ENCODE results near the gene RAB13.
"Not testable (repeated sequence)": the region's sequence is repeated elsewhere in the genome, so short reads cannot be mapped to it uniquely, and the experiment has no call there.

RAB13 gene

GRCh38 chr1:153985941-153986761, at the start of gene RAB13:
Gene RAB13 (minus strand): TSS chr1:153986339. CDS start chr1:153986236, 103 bp downstream.
- ATAC-seq (ENCODE audit: insufficient read depth, low read depth): no peak
- Histone ChIP-seq H4K20me1 (ENCODE audit: insufficient read depth, low read length) (peaks cover 2% of the 10 kb centered on the region; the same call in 1 of the 2 replicates), H3K9me3 (ENCODE audit: insufficient read depth, low read length, severe bottlenecking) (no peaks in the 10 kb centered on the region), H3K27me3 (ENCODE audit: insufficient read depth, low read length, poor library complexity) (no peaks in the 10 kb centered on the region), H3K36me3 (ENCODE audit: insufficient read depth, low read length) (peaks cover 3% of the 10 kb centered on the region), H3K4me1 (ENCODE audit: insufficient read depth, low read length) (peaks cover 26% of the 10 kb centered on the region), H3K4me2 (ENCODE audit: insufficient read depth, low read length) (peak within 1 kb of the TSS; percentile 57), H3K27ac (ENCODE audit: low read length) (peak within 1 kb of the TSS; percentile 42; the same call in 1 of the 2 replicates), H2AFZ (ENCODE audit: low read depth, low read length) (peak within 1 kb of the TSS; percentile 86), H3K9ac (ENCODE audit: low read depth, low read length) (peak within 1 kb of the TSS; percentile 15), H3K79me2 (ENCODE audit: insufficient read depth, low read length) (peaks cover 6% of the 10 kb centered on the region), H3K4me3 (ENCODE audit: low read depth in 1 of 2, low read length in 2 of 2) (0 out of 4 replicates have a peak within 1 kb of the TSS, but pooled peaks of 1 of the 2 experiments have one; percentile 21)
- TF ChIP-seq CTCF (IDR thresholded peaks at IDR 0.05; ENCODE audit: borderline replicate concordance, extremely low read depth, low read length, poor library complexity, severe bottlenecking): no peak
- no peak for TF ChIP-seq EZH2 (IDR thresholded peaks at IDR 0.05; ENCODE audit: borderline replicate concordance, low read depth, low read length, severe bottlenecking)
- DNase-seq: no peak

DNA sequence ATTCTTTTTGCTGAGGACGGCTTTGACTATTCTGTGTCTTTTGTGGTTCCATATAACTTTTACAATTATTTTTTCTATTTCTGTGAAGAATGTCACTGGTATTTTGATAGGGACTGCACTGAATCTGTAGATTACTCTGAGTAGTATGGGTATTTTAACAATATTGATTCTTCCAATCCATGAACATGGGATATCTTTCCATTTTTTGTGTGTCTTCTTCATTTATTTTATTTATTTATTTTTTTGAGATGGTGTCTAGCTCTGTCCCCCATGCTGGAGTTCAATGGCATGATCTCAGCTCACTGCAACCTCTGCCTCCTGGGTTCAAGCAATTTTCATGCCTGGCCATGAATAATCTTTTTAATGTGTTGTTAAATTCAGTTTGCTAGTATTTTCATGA, 47.6 kb upstream of the RAB13 start:
- H3K79me2 ChIP-seq (ENCODE audit: insufficient read depth, low read length); H4K20me1 ChIP-seq (ENCODE audit: insufficient read depth, low read length); H3K27me3 ChIP-seq (ENCODE audit: insufficient read depth, low read length, poor library complexity); H3K4me2 ChIP-seq (ENCODE audit: insufficient read depth, low read length); H3K9me3 ChIP-seq (ENCODE audit: insufficient read depth, low read length, severe bottlenecking); ATAC-seq (ENCODE audit: insufficient read depth, low read depth); H3K4me3 ChIP-seq (ENCODE audit: low read depth in 1 of 2, low read length in 2 of 2); H3K9ac ChIP-seq (ENCODE audit: low read depth, low read length); H3K36me3 ChIP-seq (ENCODE audit: insufficient read depth, low read length); H3K27ac ChIP-seq (ENCODE audit: low read length); DNase-seq; H2AFZ ChIP-seq (ENCODE audit: low read depth, low read length); H3K4me1 ChIP-seq (ENCODE audit: insufficient read depth, low read length): not testable (repeated sequence)

- DNase-seq: no peak
- ATAC-seq (ENCODE audit: insufficient read depth, low read depth): no peak
- Histone ChIP-seq H3K4me1 (ENCODE audit: insufficient read depth, low read length) (no peaks in the 10 kb centered on the region), H3K36me3 (ENCODE audit: insufficient read depth, low read length) (no peaks in the 10 kb centered on the region), H3K27ac (ENCODE audit: low read length) (no peak overlapping the region), H3K79me2 (ENCODE audit: insufficient read depth, low read length) (no peaks in the 10 kb centered on the region), H3K27me3 (ENCODE audit: insufficient read depth, low read length, poor library complexity) (no peaks in the 10 kb centered on the region), H4K20me1 (ENCODE audit: insufficient read depth, low read length) (no peaks in the 10 kb centered on the region), H3K9me3 (ENCODE audit: insufficient read depth, low read length, severe bottlenecking) (no peaks in the 10 kb centered on the region), H3K4me2 (ENCODE audit: insufficient read depth, low read length) (no peak overlapping the region), H3K4me3 (ENCODE audit: low read depth in 1 of 2, low read length in 2 of 2) (no peak overlapping the region), H3K9ac (ENCODE audit: low read depth, low read length) (no peak overlapping the region), H2AFZ (ENCODE audit: low read depth, low read length) (no peak overlapping the region)
- TF ChIP-seq CTCF (IDR thresholded peaks at IDR 0.05; ENCODE audit: borderline replicate concordance, extremely low read depth, low read length, poor library complexity, severe bottlenecking): no peak
- TF ChIP-seq EZH2 (IDR thresholded peaks at IDR 0.05; ENCODE audit: borderline replicate concordance, low read depth, low read length, severe bottlenecking): no peak
Measured at GRCh38 chr1:154019940-154020339, 33.8 kb upstream of the RAB13 start.

GRCh38 chr1:154019269-154019668, 33.1 kb upstream of the RAB13 start:
- Histone ChIP-seq H4K20me1 (ENCODE audit: insufficient read depth, low read length) (no peaks in the 10 kb centered on the region), H3K4me1 (ENCODE audit: insufficient read depth, low read length) (no peaks in the 10 kb centered on the region), H3K4me2 (ENCODE audit: insufficient read depth, low read length) (no peak overlapping the region), H3K9me3 (ENCODE audit: insufficient read depth, low read length, severe bottlenecking) (no peaks in the 10 kb centered on the region), H3K27me3 (ENCODE audit: insufficient read depth, low read length, poor library complexity) (no peaks in the 10 kb centered on the region), H3K4me3 (ENCODE audit: low read depth in 1 of 2, low read length in 2 of 2) (no peak overlapping the region), H3K79me2 (ENCODE audit: insufficient read depth, low read length) (no peaks in the 10 kb centered on the region), H3K27ac (ENCODE audit: low read length) (no peak overlapping the region), H2AFZ (ENCODE audit: low read depth, low read length) (no peak overlapping the region), H3K9ac (ENCODE audit: low read depth, low read length) (no peak overlapping the region), H3K36me3 (ENCODE audit: insufficient read depth, low read length) (no peaks in the 10 kb centered on the region)
- TF ChIP-seq EZH2 (IDR thresholded peaks at IDR 0.05; ENCODE audit: borderline replicate concordance, low read depth, low read length, severe bottlenecking) (no peak), CTCF (IDR thresholded peaks at IDR 0.05; ENCODE audit: borderline replicate concordance, extremely low read depth, low read length, poor library complexity, severe bottlenecking) (no peak)
- DNase-seq (no peak), ATAC-seq (ENCODE audit: insufficient read depth, low read depth) (no peak)

Data from DND-41 (cell line).